HCT116 (cell line): ENCODE results near the gene HSD3B7. TPM values are rescaled to one million over a fixed set of nuclear protein-coding genes. Genes with fewer than 3 reads are reported as not detected.

Experiments used
- ATAC-seq: fragments of 200-7000 bp; cut with Tn5 transposase; 2 replicates; pipeline ENCODE4 v1.9.1; 2020; ENCODE audit warnings: mild to moderate bottlenecking, moderate library complexity
- BruUV-seq: library from RNA; stranded (reverse); fragments of 400-500 nt; replicated peaks from 2 replicates; lab custom pipeline; 2021; lab: Mats Ljungman, UMichigan
- CTCF ChIA-PET: fragments of 300-600 bp; sonication (Branson Sonifier 250); formaldehyde crosslinking; loops from one replicate; lab custom pipeline; 2021; ENCODE audit warnings: antibody characterized with exemption; lab: Charles Lee
- POLR2A ChIA-PET: fragments of 300-600, 350-600 bp; sonication (Branson Sonifier 250); formaldehyde crosslinking; loops from one replicate; lab custom pipeline; 2021; ENCODE audit warnings: antibody characterized with exemption; lab: Charles Lee
- RAD21 ChIA-PET, 2 experiments: fragments of 300-600 bp; sonication (Branson Sonifier 250); formaldehyde crosslinking; loops; one replicate each; lab custom pipeline; 2023; ENCODE audit warnings: low total read pairs in 2 of 2; ENCODE audit not compliant: uncharacterized antibody in 2 of 2, unreplicated experiment in 2 of 2, low non-redundant PET in 1 of 2; lab: Charles Lee
- DNase-seq: peaks from one replicate; pipeline ENCODE4 v3.0.0-alpha.2; 2010; ENCODE audit warnings: low read depth, low spot score
- H2AFZ ChIP-seq: fragments of 200-600 bp; shearing (Covaris generic), sonication (generic); 2 replicates; pipeline ENCODE4 v1.6.1; 2017; ENCODE audit warnings: low read depth, mixed run types, mixed read lengths, antibody characterized with exemption, low read length; ENCODE audit not compliant: poor library complexity, severe bottlenecking
- H3K27ac ChIP-seq: 2 replicates; pipeline ENCODE4 v1.5.1; 2012; ENCODE audit warnings: low read depth, low read length
- H3K27me3 ChIP-seq: fragments of 200-600 bp; sonication (generic); 2 replicates; pipeline ENCODE4 v1.6.1; 2016; ENCODE audit warnings: mixed run types, low read length, mixed read lengths; ENCODE audit not compliant: insufficient read depth
- H3K36me3 ChIP-seq, 2 experiments: fragments of 200-500 bp in 1 of 2; fragments of 200-600 bp in 1 of 2; sonication (Bioruptor generic) in 1 of 2; sonication (generic) in 1 of 2; 2 replicates each; pipeline versions ENCODE4 v1.5.1 to v1.6.1; 2014 to 2016; ENCODE audit warnings: low read length in 2 of 2, inconsistent platforms in 1 of 2, mixed read lengths in 1 of 2, mixed run types in 1 of 2; ENCODE audit not compliant: insufficient read depth in 2 of 2, control insufficient read depth in 1 of 2
- H3K4me1 ChIP-seq, 2 experiments: fragments of 200-600 bp in 1 of 2; sonication (generic) in 1 of 2; 2 replicates each; pipeline versions ENCODE4 v1.5.1 to v1.6.1; 2012 to 2017; ENCODE audit warnings: low read length in 2 of 2, inconsistent platforms in 1 of 2, mild to moderate bottlenecking in 1 of 2, mixed read lengths in 1 of 2, mixed run types in 1 of 2, moderate library complexity in 1 of 2; ENCODE audit not compliant: insufficient read depth in 2 of 2, control insufficient read depth in 1 of 2
- H3K4me2 ChIP-seq: fragments of 200-600 bp; sonication (generic); 2 replicates; pipeline ENCODE4 v1.6.1; 2017; ENCODE audit warnings: mixed run types, low read length, mixed read lengths
- H3K4me3 ChIP-seq, 2 experiments: fragments of 200-600 bp in 1 of 2; sonication (generic) in 1 of 2; replicated peaks in 1 of 2; 2 replicates each; pipeline ENCODE4 v1.5.1; 2011 to 2016; ENCODE audit warnings: low read length in 2 of 2, control low read depth in 1 of 2, low read depth in 1 of 2, mild to moderate bottlenecking in 1 of 2, mixed read lengths in 1 of 2, mixed run types in 1 of 2
- H3K79me2 ChIP-seq: fragments of 200-600 bp; sonication (generic); 2 replicates; pipeline ENCODE4 v1.6.1; 2017; ENCODE audit warnings: mild to moderate bottlenecking, mixed run types, low read length, moderate library complexity, mixed read lengths; ENCODE audit not compliant: insufficient read depth
- H3K9ac ChIP-seq: fragments of 200-600 bp; sonication (generic); 2 replicates; pipeline ENCODE4 v1.6.1; 2016; ENCODE audit warnings: low read length, mixed read lengths
- H3K9me2 ChIP-seq: fragments of 200-600 bp; sonication (generic), shearing (Covaris generic); 2 replicates; pipeline ENCODE4 v1.6.1; 2017; ENCODE audit warnings: mixed run types, mild to moderate bottlenecking, moderate library complexity; ENCODE audit not compliant: insufficient read depth
- H3K9me3 ChIP-seq, 2 experiments: fragments of 200-500 bp in 1 of 2; fragments of 200-600 bp in 1 of 2; sonication (Bioruptor generic) in 1 of 2; sonication (generic) in 1 of 2; 2 replicates each; pipeline ENCODE4 v1.6.1; 2014 to 2017; ENCODE audit warnings: low read length in 2 of 2, mixed read lengths in 2 of 2, inconsistent platforms in 1 of 2, low read depth in 1 of 2, mild to moderate bottlenecking in 1 of 2, mixed run types in 1 of 2, moderate library complexity in 1 of 2; ENCODE audit not compliant: control insufficient read depth in 1 of 2, insufficient read depth in 1 of 2
- H4K20me1 ChIP-seq: fragments of 200-600 bp; sonication (generic), shearing (Covaris generic); 2 replicates; pipeline ENCODE4 v1.6.1; 2017; ENCODE audit warnings: mixed run types, mild to moderate bottlenecking, moderate library complexity; ENCODE audit not compliant: insufficient read depth
- ATF3 ChIP-seq: IDR thresholded peaks from 2 replicates; pipeline ENCODE4 v1.6.1; 2012
- POLR2AphosphoS5 ChIP-seq: IDR thresholded peaks from 2 replicates; pipeline ENCODE4 v1.6.1; 2011; ENCODE audit warnings: mild to moderate bottlenecking, low read depth, low read length, moderate library complexity
- TCF7L2 ChIP-seq: IDR thresholded peaks from 2 replicates; pipeline ENCODE4 v1.7.0; 2011; ENCODE audit warnings: borderline replicate concordance, inconsistent platforms; ENCODE audit not compliant: insufficient read depth, insufficient read length; ENCODE audit errors: extremely low read depth
- ZBTB33 ChIP-seq: IDR thresholded peaks from 2 replicates; pipeline ENCODE4 v1.6.1; 2011; ENCODE audit warnings: mild to moderate bottlenecking, low read length, moderate library complexity; ENCODE audit not compliant: insufficient replicate concordance; ENCODE audit errors: extremely low read depth
- intact Hi-C: fragments of 100-400 bp; cut with micrococcal nuclease; formaldehyde crosslinking; loops from 2 replicates; pipeline ENCODE4 v1.10.0; 2022
- total RNA-seq: library from RNA; stranded (reverse); gene quantifications from one replicate; pipeline ENCODE4 v1.2.1, GENCODE V29; 2021; ENCODE audit not compliant: unreplicated experiment
- TF ChIP-seq, protein P1 (sequence below): IDR thresholded peaks from 2 replicates; pipeline ENCODE4 v1.6.1; 2012

HSD3B7 gene
- total RNA-seq, 1 experiment from 2014 or later = 8.6 TPM

DNA sequence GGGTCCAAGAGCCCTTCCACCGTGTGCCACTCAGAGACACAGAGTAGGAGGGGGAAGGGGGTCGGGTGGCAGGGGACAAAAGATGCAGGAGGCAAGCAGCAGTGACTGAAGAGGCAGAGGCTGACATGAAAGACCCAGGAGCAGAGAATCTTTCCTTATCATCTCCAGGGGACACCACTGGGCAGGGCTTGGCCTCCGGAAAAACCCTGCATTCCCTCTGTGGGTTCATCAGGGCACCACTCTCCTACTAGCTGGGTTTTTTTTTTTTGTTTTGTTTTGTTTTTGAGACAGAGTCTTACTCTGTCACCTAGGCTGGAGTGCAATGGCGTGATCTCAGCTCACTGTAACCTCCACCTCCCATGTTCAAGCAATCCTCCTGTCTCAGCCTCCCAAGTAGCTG lies 46.3 kb downstream of the HSD3B7 start:
- intact Hi-C loops = no loop called here
- H4K20me1 ChIP-seq = no peaks in the 10 kb centered on the region
- TF ChIP-seq ATF3 = no peak
- no peak for TF ChIP-seq TCF7L2
- TF ChIP-seq POLR2AphosphoS5 = no peak
- TF ChIP-seq, protein P1, sequence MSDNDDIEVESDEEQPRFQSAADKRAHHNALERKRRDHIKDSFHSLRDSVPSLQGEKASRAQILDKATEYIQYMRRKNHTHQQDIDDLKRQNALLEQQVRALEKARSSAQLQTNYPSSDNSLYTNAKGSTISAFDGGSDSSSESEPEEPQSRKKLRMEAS = no peak
- TF ChIP-seq ZBTB33 = no peak
- no peak overlapping the region for H2AFZ ChIP-seq
- H3K4me2 ChIP-seq = no peak overlapping the region
- H3K27ac ChIP-seq = no peak overlapping the region
- peaks cover 10% of the 10 kb centered on the region; the same call in 1 of the 2 replicates for H3K79me2 ChIP-seq
- BruUV-seq = no TSS peak
- ChIA-PET RAD21 (no interaction called here), POLR2A (interaction anchor here (0.7 kb wide), 1 partner anchor 70 kb away, joined by 5 read pairs; no protein-coding TSS in a partner anchor), CTCF (no interaction called here)
- H3K36me3 ChIP-seq = peaks cover 0 to 3% of the 10 kb centered on the region in 2 experiments; a peak in 1 of 4 replicates
- no peaks in the 10 kb centered on the region for H3K9me2 ChIP-seq
- peaks cover 5 to 15% of the 10 kb centered on the region in 2 experiments for H3K4me1 ChIP-seq
- no peaks in the 10 kb centered on the region for H3K27me3 ChIP-seq
- ATAC-seq = no peak
- no peak overlapping the region for H3K4me3 ChIP-seq
- H3K9ac ChIP-seq = no peak overlapping the region
- DNase-seq = no peak
- H3K9me3 ChIP-seq = no peaks in the 10 kb centered on the region
